Measurements from ENCODE around the gene CPE.

GRCh38 chr4:165425629-165426028, 46.8 kb downstream of the CPE start:
- TF ChIP-seq CTCF (conservative IDR thresholded peaks at IDR 0.05 in 1 of 2, IDR thresholded peaks at IDR 0.05 in 1 of 2; ENCODE audit: extremely low read depth in 1 of 2, insufficient read depth in 1 of 2, low read depth in 1 of 2, low read length in 2 of 2), result peak in 1 of 2 donors; percentile 24
- no peak for TF ChIP-seq EZH2 (IDR thresholded peaks at IDR 0.05; ENCODE audit: borderline replicate concordance, low read length)
